HG02623 (cell line): Measurements from ENCODE around the gene LRP1B.
"Not testable (repeated sequence)": the region's sequence is repeated elsewhere in the genome, so short reads cannot be mapped to it uniquely, and the experiment has no call there.

ENCODE experiments used
- ATAC-seq: cut with Tn5 transposase; IDR thresholded peaks from one replicate; pipeline ENCODE4 v1.9.1; 2021; ENCODE audit warnings: moderate library complexity; ENCODE audit not compliant: unreplicated experiment

Gene LRP1B

DNA sequence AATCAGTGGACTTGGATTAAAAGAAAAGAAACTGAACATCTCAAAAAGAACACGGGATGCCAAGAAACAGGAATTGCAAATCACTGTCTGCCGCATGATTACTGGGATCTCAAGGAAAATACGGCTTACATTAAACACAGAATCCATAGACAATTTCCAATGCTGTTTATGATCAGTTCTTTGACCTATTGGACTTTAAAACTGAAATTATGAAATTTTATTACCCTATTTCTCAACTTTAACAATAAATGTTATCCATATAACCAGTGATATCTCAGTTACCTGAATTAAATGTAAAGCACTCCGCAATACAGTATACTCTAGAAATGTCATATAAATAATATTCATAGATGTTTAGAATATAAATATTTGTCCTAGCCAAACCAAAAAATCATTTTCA is 1793.8 kb downstream of the LRP1B start:
- ATAC-seq: no peak

DNA sequence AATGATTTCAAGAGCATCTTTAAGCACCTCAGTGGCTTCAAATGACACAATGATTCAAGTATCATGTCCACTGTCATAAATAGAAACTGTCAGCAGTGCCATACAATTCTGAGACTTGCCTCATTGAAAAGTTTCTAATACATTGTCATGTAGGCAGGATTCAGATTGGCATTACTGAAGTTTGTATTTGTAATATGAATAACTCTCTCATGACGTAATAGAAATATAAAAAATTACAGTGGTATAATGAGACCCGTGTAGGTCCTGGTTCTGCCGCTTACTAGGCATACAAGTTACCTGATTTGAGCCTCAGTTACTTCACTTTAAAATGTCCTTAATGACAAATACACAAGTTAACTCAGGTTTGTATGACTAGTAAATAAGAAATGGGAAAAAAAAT is 1814.5 kb downstream of the LRP1B start:
- no peak for ATAC-seq

DNA sequence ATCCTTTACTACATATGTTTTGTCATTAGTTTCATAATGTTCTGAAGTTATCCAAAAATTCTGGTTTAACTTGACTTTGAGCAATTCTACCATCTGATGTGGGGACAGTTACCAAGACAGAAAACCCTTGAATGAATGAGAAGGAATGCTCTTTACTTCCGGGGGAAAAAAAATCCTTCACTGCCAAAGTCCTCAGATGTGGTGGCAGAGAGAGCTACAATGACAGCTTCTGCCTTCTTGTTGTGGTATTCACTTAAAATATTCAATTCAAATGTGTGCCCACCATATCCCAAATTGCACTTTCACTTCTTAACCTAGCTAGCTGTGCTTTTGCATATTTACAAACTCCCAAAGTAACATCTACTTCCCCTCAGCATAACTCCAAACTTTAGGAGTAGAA is 1818.9 kb downstream of the LRP1B start:
- ATAC-seq: no peak

DNA sequence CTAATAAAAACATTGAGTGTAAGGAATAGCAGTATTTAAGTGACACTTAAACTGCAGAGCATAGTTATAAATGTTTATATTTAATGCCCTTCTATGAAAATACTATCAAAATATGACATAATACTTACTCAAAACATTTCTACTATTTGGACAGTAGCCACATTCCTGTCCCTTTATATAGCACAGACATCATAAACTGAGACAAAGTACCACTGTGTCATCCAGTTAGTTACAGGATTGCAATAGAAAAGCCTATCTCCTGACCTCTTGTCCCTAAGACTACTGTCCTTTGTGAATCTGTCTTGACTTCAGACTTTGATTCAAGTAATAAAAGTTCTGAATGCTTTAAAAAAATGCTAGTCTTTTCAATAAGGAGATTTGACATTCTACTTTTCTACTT is 1822.1 kb downstream of the LRP1B start:
- ATAC-seq: no peak

DNA sequence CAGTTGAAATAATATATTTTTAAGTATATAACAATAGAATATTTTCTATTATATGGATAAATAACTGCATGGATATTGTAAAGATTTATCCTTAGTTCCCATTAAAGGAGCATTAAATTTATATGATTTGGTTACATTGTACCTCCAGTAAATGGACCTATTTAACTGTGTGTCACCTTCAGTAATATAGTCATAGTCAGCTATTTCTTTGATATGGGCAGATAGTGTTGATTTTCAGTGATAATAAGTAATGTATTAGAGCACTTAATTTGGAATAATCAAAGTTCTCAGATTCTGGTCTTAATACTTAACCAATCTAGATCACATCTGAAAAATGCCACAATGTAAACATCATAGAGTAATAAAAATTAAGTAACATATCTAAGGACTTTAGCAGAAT is 1823.3 kb downstream of the LRP1B start:
- no peak for ATAC-seq

DNA sequence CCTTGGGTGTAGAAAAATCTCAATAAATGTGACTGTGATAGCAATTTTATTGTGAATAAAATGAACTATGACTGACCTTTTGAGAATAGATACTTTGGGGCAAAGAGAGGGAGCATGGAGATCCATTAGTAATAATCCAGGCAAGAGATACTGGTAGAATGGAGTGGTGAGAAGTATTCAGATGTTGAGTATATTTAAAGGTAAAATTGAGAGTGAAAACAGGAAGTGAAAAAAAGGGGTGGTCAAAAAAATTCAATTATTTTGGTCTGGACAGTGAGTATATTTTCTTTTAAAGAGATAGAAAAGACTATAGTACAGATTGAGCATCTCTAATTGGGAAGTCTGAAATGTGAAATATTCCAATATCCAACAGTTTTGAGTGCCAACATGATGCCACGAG is 1835.0 kb downstream of the LRP1B start:
- ATAC-seq: no peak

DNA sequence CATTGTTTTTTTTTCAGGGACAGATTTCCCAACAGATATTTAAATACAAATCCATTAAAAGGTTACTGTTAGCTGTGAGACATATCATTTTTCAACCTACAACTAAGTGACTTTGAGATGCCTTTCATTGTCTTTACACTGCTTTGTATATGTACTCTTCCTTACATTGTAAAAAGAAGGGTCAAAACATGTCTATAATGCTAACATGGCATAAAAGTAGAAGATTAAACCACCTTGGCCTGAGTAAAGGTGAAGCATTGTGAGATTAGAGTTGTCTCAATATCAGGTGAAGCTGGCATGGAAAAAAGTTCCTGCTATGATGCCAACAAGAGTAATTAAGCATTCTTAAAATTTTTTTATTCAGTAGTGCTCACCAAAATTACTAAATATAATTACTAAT is 1842.1 kb downstream of the LRP1B start:
- no peak for ATAC-seq

DNA sequence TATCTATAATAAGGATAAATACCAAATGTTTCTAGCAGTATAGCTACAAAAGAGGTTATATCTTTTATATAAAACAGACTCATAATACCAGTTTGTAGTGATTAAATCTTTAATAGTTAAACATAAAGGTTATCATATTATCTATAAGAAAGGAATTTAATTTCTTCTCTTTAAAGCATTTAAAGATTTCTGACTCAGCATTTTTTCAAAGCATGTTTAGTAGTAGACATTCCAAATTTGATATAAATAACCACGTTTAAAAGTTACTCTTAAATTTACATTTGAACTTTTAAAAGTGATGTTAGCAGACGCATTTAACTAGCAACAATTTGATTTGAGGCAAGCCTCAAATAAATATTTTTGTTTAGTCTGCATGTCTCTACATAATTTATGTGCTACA is 1842.6 kb downstream of the LRP1B start:
- ATAC-seq: no peak

DNA sequence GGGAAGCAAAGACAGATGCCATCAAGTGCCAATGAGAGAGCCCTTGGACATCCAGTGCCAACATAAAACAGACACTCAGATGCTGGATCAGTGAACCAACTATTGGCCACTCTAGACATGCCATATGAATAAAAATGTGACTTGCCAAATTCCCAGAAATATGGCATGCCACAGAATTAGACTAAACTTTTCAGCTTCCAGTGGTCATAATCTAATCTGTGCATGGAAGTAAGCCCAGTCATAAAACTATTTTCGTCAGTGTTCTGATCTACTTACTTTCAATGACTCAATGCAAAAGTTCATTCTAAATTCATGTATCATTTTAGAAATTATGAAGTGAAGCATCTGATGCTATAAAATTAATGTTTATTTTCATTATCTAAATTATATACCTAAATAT is 1844.4 kb downstream of the LRP1B start:
- ATAC-seq: no peak

DNA sequence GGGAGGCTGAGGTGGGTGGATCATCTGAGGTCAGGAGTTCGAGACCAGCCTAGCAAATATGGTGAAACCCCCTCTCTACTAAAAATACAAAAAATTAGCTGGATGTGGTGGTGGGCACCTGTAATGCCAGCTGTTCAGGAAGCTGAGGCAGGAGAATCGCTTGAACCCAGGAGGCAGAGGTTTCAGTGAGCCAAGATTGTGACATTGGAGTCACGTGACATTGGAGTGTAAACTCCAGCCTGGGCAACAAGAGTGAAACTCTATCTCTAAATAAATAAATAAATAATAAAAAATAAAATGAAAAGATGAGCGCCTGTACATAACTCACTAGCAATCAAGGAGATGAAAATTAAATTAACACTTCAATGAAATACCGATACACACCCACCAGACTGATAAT is 1853.5 kb downstream of the LRP1B start:
- not testable (repeated sequence) for ATAC-seq

DNA sequence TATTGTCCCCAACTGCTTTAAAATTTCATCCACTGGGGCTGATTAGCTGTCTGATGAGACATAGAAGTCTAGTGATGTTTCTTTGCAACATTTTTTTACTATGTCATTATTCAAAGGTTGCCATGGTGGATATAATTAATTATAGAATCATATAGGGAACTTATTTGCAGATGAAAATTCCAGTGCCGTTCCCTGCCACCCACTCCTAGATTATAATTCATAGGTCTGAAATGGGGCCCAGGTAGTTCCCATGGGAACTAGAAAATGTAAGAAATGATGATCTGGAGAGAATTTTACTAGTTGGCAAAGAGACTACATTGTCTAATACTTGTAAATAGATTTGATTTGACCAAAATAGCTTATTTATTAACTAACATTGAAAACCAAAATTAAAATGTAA is 1854.2 kb downstream of the LRP1B start:
- no peak for ATAC-seq

DNA sequence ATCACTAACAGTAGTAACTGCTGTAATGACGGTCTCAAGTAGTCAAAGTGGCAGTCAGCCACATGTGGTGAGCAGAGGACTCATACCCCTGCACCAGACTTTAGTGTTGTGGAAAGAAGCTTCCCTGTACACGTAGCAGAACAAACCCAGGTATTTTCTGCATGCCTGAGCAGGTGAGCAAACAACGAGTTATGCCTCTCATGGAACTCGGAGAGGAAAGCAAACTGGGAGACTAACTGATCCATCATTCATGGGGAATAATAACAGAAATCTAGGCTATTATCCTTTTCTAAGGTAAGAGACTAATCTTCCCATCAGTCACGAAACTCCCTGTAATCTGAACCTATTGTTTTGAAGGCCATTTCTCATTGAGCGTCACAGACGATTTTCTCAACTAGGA is 1855.4 kb downstream of the LRP1B start:
- no peak for ATAC-seq

DNA sequence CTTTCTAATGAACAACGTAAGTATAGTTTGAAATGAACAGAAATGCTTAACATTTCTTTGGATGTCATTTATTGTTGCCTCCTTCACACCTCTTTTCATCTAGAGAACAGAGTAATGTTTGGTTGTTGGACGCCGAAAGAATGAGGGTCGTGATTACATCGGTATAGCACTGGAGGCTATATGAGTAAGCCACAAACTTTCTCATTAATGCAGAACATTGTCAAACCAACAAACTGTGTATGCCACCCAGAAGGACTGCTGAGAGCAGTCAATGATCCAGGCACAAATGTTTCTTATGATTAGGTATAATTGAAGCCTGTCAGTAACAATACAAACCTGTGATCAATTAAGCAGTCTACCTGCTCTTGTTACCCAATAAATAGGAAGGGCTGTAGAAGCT is 1855.9 kb downstream of the LRP1B start:
- ATAC-seq: no peak

DNA sequence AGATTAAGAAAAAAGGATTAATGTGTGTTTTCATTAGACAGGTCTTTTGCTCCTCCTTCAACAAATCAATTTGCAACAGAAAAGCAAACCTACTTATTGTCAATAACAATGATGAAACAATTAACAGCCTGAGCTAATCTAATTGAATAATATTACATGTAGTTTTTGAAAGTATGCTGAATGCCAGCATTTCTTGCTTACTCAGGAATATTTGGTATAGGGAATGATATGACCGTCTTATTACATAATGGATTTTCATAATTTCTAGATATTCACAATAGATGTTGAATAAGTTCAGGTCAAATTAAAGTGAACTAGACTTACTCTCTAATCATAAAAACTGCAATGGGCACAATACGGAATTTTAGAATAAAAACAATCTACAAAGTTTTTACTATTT is 1856.9 kb downstream of the LRP1B start:
- ATAC-seq: no peak

DNA sequence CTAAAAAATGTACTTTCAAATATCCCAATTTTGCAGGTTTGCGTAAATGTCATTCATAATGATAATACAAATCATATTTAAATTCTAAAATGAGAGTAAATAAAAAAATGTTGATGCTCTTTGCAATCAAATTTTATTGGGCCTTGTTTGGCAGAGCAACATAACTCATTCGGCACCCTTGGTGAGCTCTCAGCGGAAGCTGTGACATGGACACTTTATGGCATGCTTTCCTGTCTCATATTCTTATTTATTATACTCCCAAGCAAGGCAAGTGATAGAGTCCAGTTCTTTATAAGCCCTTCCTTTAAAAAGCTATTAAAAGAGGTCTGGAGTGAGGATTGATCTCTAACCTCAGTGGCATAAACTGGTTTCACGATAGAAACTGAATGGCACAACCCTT is 1857.4 kb downstream of the LRP1B start:
- ATAC-seq: no peak

DNA sequence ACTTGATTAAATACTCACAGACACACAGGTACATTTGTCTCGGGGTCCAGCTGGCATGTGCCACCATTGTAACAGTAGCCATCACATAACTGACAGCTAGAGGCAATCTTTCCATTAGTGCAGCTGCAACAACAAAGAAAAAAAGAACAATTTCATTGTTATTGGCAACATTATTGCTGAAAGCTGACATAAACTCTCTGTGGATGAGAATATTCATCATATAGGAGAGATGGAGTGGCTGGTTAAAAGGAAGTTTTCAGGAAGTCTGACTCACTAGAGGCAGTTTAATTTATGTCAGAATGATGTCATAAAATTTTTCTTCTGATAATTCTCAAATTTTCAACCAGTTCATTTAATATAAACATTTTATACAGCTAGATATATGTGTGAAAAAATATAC is 1860.6 kb downstream of the LRP1B start:
- no peak for ATAC-seq

DNA sequence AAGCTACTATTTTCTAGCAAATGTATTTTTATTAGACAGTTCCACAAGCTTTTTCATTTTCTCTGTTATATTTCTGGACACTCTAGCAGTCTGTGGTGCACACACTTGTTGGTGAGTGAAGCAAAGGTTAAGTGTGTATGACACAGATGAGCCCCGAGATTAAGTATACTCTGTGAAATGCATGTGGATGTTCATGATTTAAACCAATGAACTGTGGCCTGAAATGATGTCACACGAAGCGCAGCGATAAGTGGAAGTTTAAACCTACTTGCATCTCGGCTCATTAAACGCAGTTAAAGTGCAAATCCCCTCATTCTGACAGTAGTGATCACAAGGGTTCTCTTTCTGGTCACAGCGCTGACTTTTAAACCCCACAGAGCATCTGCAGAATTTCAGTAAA is 1861.8 kb downstream of the LRP1B start:
- ATAC-seq: no peak

DNA sequence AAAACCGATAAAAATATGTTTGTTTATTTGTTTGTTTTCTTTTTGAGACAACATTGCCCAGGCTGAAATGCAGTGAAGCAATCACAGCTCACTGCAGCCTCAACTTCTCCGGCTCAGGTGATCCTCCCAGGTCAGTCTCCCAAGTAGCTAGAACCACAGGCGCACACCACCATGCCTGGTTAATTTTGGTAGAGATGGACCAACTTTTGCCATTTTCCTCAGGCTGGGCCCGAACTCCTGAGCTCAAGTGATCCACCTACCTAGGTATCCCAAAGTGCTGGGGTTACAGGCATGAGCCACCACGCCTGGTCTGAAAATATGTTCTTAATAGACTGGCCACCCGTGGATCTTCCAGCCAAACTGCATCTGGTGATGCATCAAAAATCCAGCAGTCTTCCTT is 1867.9 kb downstream of the LRP1B start:
- no peak for ATAC-seq

DNA sequence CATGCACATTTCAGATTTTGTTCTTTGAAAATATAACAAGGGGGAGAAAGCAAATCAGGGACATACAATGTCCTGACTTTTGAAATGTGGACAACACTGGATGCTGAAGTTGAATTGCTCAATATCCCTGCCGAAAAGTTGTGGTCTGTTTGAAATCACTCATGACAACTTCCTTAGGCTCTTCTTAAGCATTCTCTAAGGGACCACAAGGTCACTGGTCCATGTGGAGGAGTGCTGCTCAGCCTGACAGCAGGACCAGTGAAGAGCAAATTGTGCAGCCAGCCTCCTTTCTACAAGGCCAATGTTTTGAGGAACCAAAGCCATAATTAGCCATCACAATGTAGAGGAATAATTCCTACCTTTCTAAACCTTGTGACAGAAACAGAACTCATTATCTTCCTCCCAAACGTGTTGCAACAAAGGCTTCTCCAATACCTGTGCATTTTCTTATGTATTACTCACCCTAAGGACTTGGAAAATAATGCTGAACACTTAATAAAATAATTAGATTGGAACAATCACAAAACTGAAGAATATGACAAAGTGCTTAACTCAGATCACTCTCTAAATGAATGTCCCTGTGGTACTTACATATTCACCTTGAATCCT is 1873.0 kb downstream of the LRP1B start:
- no peak for ATAC-seq

DNA sequence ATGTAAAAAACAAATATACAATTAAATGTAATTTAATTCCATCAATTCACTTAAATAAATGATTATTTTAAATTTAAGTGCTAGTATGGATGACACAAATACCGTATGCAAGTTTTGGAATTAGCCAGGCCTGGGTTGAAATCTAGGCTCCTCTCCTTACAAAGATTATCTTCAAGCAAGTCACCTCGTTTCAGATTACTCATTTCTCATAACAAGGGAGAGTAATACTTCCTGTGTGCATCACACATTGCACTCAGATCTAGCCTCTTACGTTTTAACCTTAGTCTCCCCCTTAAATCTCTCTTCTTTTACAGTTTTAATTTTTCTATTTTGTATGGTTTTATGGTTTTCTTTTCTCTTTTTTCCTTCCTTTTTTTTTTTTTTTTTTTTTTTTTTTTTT is 1874.7 kb downstream of the LRP1B start:
- ATAC-seq: no peak

DNA sequence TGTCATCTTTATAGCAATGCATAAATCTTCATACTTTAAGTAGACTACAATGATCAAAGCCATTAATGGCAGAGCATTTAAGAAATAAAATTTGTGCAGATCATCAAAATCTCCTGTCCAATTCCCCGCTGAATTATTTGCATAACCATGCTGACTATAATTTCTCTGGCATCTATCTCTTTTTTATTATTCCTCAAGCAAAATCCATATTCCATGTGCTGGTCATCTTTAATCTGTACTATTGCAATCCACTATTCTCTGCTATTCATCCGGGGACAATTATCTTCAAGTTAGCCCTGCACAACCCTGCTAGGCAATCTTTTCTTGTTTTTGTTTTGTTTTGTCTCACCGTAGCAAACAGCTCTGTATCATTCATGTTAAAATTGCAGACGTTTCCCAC is 1881.0 kb downstream of the LRP1B start:
- no peak for ATAC-seq

DNA sequence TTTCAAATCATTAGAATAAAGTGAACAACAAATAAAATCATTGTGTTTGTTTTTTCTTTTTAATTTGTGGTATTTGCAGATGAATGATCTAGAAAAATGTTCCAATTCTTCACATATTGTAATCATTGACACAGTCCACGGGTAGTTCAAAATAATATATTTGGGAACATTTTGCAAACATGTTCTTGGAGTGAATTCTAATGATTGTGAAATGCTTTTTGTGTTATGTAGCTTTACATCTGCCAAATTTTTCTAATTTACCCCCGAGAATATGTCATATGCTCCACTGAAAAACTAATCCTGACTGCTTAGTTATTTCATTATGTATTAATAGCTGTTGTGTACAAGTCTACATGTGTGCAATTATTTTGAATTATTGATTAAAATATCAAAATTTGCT is 1882.2 kb downstream of the LRP1B start:
- ATAC-seq: no peak

DNA sequence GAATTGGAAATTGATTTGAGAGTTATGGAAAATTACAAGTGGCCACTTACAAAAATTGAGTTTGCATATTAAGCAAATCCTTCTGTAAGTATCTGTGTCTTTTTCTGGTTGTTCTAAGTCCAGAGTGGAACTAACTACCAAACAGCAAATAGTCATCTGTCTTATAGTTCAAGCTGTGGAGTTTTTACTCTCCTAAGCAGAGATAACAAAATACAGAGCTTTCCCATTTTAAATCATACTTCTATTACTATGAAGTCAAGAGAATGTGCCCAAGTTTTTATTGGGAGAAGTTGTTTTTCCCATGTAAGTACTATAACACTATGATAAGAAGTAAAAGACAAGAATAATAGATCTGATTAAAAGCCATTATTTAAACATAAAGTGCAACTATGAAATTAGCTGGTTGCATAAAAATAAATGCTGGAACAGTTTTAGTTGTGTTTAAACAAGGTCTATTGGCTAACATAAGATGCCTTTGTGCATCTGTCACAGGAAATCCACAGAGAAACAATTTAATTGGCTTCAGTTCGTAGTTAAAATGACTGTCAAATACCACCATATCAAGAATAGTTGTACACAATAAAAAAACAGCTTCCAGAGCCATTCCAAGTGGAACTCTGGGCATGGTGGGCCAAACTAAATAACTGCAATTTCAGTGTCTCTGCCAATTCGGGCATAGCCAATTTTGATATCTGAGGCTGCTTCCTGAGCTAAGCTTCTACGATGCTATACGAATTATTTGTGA is 1883.2 kb downstream of the LRP1B start:
- ATAC-seq: no peak
